ENCODE results near the gene AGPS. TPM values are rescaled to one million over a fixed set of nuclear protein-coding genes. Genes with fewer than 3 reads are reported as not detected.

The AGPS gene
- total RNA-seq, 1 experiment from 2014 or later = 60.9 TPM

GRCh38 chr2:177352441-177353186, 40.0 kb upstream of the AGPS start:
- H3T11ph ChIP-seq (ENCODE audit: low read length) = no peak overlapping the region
- no peak for DNase-seq
- no peak overlapping the region for H3K23ac ChIP-seq (ENCODE audit: insufficient read length, low read depth, low read length)
- TF ChIP-seq CTCF (conservative IDR thresholded peaks at IDR 0.05) = no peak
- Mint-ChIP-seq H3K9me3 (no peaks in the 10 kb centered on the region), H3K4me3 (no peak overlapping the region), H3K36me3 (ENCODE audit: insufficient read depth in 1 of 3, low read depth in 3 of 3) (no peaks in the 10 kb centered on the region), H3K4me1 (no peaks in the 10 kb centered on the region), H3K27ac (no peak overlapping the region; a peak in 1 of 7 replicates), H3K27me3 (ENCODE audit: low read depth) (no peaks in the 10 kb centered on the region)
- no CpG with 5 or more reads among the region's 4 CpGs for WGBS (ENCODE audit: extremely low coverage, insufficient read length, low lambda C conversion rate)
- no peaks in the 10 kb centered on the region for H3K4me1 ChIP-seq (ENCODE audit: insufficient read depth, low read length)
- no peaks in the 10 kb centered on the region for H3K27me3 ChIP-seq (ENCODE audit: insufficient read depth, low read length)
- H3K27ac ChIP-seq (ENCODE audit: insufficient read length, low read depth, low read length) = no peak overlapping the region
- H4K91ac ChIP-seq (ENCODE audit: insufficient read length, low read depth, low read length) = no peak overlapping the region
- H3K9me3 ChIP-seq (ENCODE audit: control insufficient read depth, low read depth, low read length) = no peaks in the 10 kb centered on the region
- no peak overlapping the region for H3K18ac ChIP-seq (ENCODE audit: insufficient read length, low read depth, low read length)
- no peak overlapping the region for H3K14ac ChIP-seq (ENCODE audit: insufficient read depth, low read length)
- no peaks in the 10 kb centered on the region for H3K23me2 ChIP-seq (ENCODE audit: insufficient read length, low read depth, low read length, poor library complexity, severe bottlenecking)
- no peak overlapping the region for H4K5ac ChIP-seq (ENCODE audit: insufficient read length, low read depth, low read length)
- no peak overlapping the region for H4K8ac ChIP-seq (replicated peaks; ENCODE audit: insufficient read length, low read depth, low read length)
- no peak overlapping the region for H2BK5ac ChIP-seq (ENCODE audit: insufficient read length, low read length)
- no peak overlapping the region for H2AK5ac ChIP-seq (ENCODE audit: insufficient read length, low read length)
- H4K20me1 ChIP-seq (ENCODE audit: control insufficient read depth, insufficient read depth, insufficient read length) = no peaks in the 10 kb centered on the region
- no peak overlapping the region for H3K4me2 ChIP-seq (ENCODE audit: insufficient read depth, insufficient read length, low read length)
- no peak overlapping the region for H2AFZ ChIP-seq (ENCODE audit: low read length)
- H3K9ac ChIP-seq (ENCODE audit: extremely low read depth, insufficient read length, low read length) = no peak overlapping the region
- H3K79me2 ChIP-seq (ENCODE audit: insufficient read depth, low read length) = no peaks in the 10 kb centered on the region
- H2BK12ac ChIP-seq (ENCODE audit: insufficient read length, low read depth, low read length) = no peak overlapping the region
- no peak overlapping the region for H2BK15ac ChIP-seq (ENCODE audit: low read depth, low read length)
- H2BK120ac ChIP-seq (ENCODE audit: low read depth, low read length, poor library complexity, severe bottlenecking) = no peak overlapping the region
- no peaks in the 10 kb centered on the region for H3K79me1 ChIP-seq (ENCODE audit: insufficient read depth, low read depth, low read length, poor library complexity, severe bottlenecking)
- no peak overlapping the region for H2BK20ac ChIP-seq (ENCODE audit: low read depth, low read length, poor library complexity, severe bottlenecking)
- H3K4ac ChIP-seq (ENCODE audit: low read depth, low read length) = no peak overlapping the region
- no peak overlapping the region for H3K56ac ChIP-seq (ENCODE audit: insufficient read length, low read depth, low read length)
